GM10266 (cell line): Measurements from ENCODE around the gene CTCF.

ENCODE experiments used
- DNase-seq: peaks from one replicate; pipeline ENCODE4 v3.0.0; 2012; ENCODE audit errors: extremely low spot score
- CTCF ChIP-seq: IDR thresholded peaks from 2 replicates; pipeline ENCODE4 v1.5.1; 2012; ENCODE audit warnings: mild to moderate bottlenecking, low read depth; ENCODE audit not compliant: control insufficient read depth, insufficient read depth; ENCODE audit errors: missing control alignments

CTCF gene

GRCh38 chr16:67637625-67638024, 75.3 kb downstream of the CTCF start:
- no peak for TF ChIP-seq CTCF
- no peak for DNase-seq

GRCh38 chr16:67641779-67642708, 79.7 kb downstream of the CTCF start:
- no peak for TF ChIP-seq CTCF
- no peak for DNase-seq

- DNase-seq = peak; percentile 19
- no peak for TF ChIP-seq CTCF
These were observed 81.7 kb downstream of the CTCF start for GRCh38 chr16:67644038-67644437.

GRCh38 chr16:67645397-67646121, 83.2 kb downstream of the CTCF start:
- DNase-seq = peak; percentile 57

GRCh38 chr16:67647111-67647651, 84.9 kb downstream of the CTCF start:
- no peak for TF ChIP-seq CTCF
- DNase-seq = peak; percentile 28

More at GRCh38 chr16:67645397-67646121, 83.2 kb downstream of the CTCF start:
- TF ChIP-seq CTCF = no peak

- DNase-seq = peak; percentile 20
- no peak for TF ChIP-seq CTCF
These were observed 85.4 kb downstream of the CTCF start for GRCh38 chr16:67647681-67648080.

GRCh38 chr16:67648088-67648763, 85.9 kb downstream of the CTCF start:
- DNase-seq = no peak

More at GRCh38 chr16:67648088-67648763, 85.9 kb downstream of the CTCF start:
- no peak for TF ChIP-seq CTCF
